ENCODE data around the gene SLC6A5. TPM values are rescaled to one million over a fixed set of nuclear protein-coding genes. Genes with fewer than 3 reads are reported as not detected.

The SLC6A5 gene
- total and polyA plus RNA-seq, 2 of the 4 experiments (the other 2 are of a cell fraction), result not detected

DNA sequence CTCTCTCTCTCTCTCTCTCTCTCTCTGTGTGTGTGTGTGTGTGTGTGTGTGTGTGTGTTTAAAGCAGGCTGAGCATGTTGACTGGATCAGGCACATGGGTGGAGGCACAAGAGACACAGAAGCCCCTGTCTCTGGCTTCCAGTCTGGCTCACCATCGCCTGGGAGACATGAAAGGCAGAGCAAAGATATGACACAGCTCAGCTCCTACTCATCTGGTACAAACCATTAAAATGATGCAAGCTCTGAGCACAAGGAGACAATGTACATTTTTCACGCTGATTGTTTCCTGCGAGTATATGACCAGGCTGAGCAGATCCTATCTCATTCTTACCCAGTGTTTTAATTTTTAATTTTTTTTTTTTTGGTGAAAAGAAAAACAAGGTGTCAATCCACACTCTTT lies 9.5 kb downstream of the SLC6A5 start:
- intact Hi-C loops (cut with micrococcal nuclease) (no loop called here), in situ Hi-C loops (cut with MboI; ENCODE audit: low sequenced_read_pairs) (loop anchor here (5.0 to 25.0 kb wide), 2 partner anchors 217 to 672 kb away; no protein-coding TSS in a partner anchor), dilution Hi-C loops (cut with HindIII; ENCODE audit: low sequenced_read_pairs, unreplicated experiment) (no loop called here)
- no peak overlapping the region for H3K9ac ChIP-seq (ENCODE audit: low read depth, low read length)
- H3K4ac ChIP-seq (ENCODE audit: low read depth, low read length), result no peak overlapping the region
- H3K36me3 ChIP-seq (ENCODE audit: control insufficient read depth, insufficient read depth, low read length), result no peaks in the 10 kb centered on the region
- no TSS peak for BruUV-seq (replicated peaks)
- H2AFZ ChIP-seq (replicated peaks; ENCODE audit: low read length, poor library complexity), result no peak overlapping the region
- POLR2A ChIA-PET (ENCODE audit: unreplicated experiment), result no interaction called here
- no peak overlapping the region for H3K56ac ChIP-seq (ENCODE audit: extremely low read depth, insufficient read depth, low read length)
- H3K4me3 ChIP-seq (ENCODE audit: insufficient read depth, low read depth, low read length), result no peak overlapping the region
- no peak overlapping the region for H4K8ac ChIP-seq (ENCODE audit: low read depth in 2 of 2, low read length in 2 of 2)
- no peak overlapping the region for H4K5ac ChIP-seq (ENCODE audit: low read depth, low read length)
- no peak overlapping the region for H3K23ac ChIP-seq (ENCODE audit: low read depth, low read length)
- ATAC-seq (ENCODE audit: low read depth) (no peak), DNase-seq (no peak)
- no peak overlapping the region for H3K4me2 ChIP-seq (ENCODE audit: low read depth, low read length)
- H2BK20ac ChIP-seq (ENCODE audit: low read depth, low read length), result no peak overlapping the region
- no peak overlapping the region for H3K18ac ChIP-seq (ENCODE audit: low read depth, low read length)
- no peak overlapping the region for H2BK120ac ChIP-seq (ENCODE audit: low read depth, low read length)
- no peaks in the 10 kb centered on the region for H3K9me3 ChIP-seq (ENCODE audit: control insufficient read depth, insufficient read depth, low read length)
- TF ChIP-seq CEBPB (IDR thresholded peaks at IDR 0.05; ENCODE audit: low read depth, low read length) (no peak), CHD1 (IDR thresholded peaks at IDR 0.05; ENCODE audit: low read depth, low read length) (no peak), SMC3 (IDR thresholded peaks at IDR 0.05; ENCODE audit: low read depth, low read length) (no peak), FOS (IDR thresholded peaks at IDR 0.05; ENCODE audit: low read depth, low read length) (no peak), RAD21 (IDR thresholded peaks at IDR 0.05; ENCODE audit: low read length) (no peak), POLR2A (IDR thresholded peaks at IDR 0.05; ENCODE audit: low read depth, low read length) (no peak), RFX5 (IDR thresholded peaks at IDR 0.05; ENCODE audit: low read depth, low read length) (no peak), MAFK (IDR thresholded peaks at IDR 0.05; ENCODE audit: low read depth, low read length) (no peak)
- TF ChIP-seq, protein P1, sequence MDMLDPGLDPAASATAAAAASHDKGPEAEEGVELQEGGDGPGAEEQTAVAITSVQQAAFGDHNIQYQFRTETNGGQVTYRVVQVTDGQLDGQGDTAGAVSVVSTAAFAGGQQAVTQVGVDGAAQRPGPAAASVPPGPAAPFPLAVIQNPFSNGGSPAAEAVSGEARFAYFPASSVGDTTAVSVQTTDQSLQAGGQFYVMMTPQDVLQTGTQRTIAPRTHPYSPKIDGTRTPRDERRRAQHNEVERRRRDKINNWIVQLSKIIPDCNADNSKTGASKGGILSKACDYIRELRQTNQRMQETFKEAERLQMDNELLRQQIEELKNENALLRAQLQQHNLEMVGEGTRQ (IDR thresholded peaks at IDR 0.05; ENCODE audit: low read depth, low read length), result no peak
- CTCF ChIA-PET, result interaction anchor here (0.7 to 1.0 kb wide), 2 partner anchors 22 to 65 kb away, joined by 4 to 5 read pairs; no protein-coding TSS in a partner anchor
- no peaks in the 10 kb centered on the region for H3K9me1 ChIP-seq (ENCODE audit: insufficient read depth, low read length)
- H3K79me1 ChIP-seq (ENCODE audit: low read depth in 1 of 2, low read length in 2 of 2), result no peaks in the 10 kb centered on the region
- H4K91ac ChIP-seq (ENCODE audit: insufficient read depth, low read depth, low read length), result no peak overlapping the region
- H2AK9ac ChIP-seq (replicated peaks; ENCODE audit: low read depth, low read length, poor library complexity), result no peak overlapping the region
- H4K20me1 ChIP-seq (ENCODE audit: insufficient read depth, low read length), result no peaks in the 10 kb centered on the region
- no peak overlapping the region for H2BK15ac ChIP-seq (ENCODE audit: low read depth, low read length)
- H3K27me3 ChIP-seq (ENCODE audit: control insufficient read depth, insufficient read depth, low read length), result peaks cover 34% of the 10 kb centered on the region
- H3K14ac ChIP-seq (replicated peaks; ENCODE audit: low read depth, low read length), result no peak overlapping the region
- WGBS, 2 experiments (ENCODE audit: extremely low coverage in 2 of 2, insufficient read length in 1 of 2), result no CpG with 5 or more reads among the region's 3 CpGs
- no peak overlapping the region for H3K27ac ChIP-seq (ENCODE audit: insufficient read depth, low read length)
- no peak overlapping the region for H2BK5ac ChIP-seq (ENCODE audit: low read depth, low read length, poor library complexity, severe bottlenecking)
- H2AK5ac ChIP-seq (ENCODE audit: low read depth, low read length), result no peak overlapping the region
- no peaks in the 10 kb centered on the region for H3K4me1 ChIP-seq (ENCODE audit: control insufficient read depth, insufficient read depth, low read length)

All from IMR-90 (cell line).